ENCODE measurements around the gene RGSL1.

The RGSL1 gene

DNA sequence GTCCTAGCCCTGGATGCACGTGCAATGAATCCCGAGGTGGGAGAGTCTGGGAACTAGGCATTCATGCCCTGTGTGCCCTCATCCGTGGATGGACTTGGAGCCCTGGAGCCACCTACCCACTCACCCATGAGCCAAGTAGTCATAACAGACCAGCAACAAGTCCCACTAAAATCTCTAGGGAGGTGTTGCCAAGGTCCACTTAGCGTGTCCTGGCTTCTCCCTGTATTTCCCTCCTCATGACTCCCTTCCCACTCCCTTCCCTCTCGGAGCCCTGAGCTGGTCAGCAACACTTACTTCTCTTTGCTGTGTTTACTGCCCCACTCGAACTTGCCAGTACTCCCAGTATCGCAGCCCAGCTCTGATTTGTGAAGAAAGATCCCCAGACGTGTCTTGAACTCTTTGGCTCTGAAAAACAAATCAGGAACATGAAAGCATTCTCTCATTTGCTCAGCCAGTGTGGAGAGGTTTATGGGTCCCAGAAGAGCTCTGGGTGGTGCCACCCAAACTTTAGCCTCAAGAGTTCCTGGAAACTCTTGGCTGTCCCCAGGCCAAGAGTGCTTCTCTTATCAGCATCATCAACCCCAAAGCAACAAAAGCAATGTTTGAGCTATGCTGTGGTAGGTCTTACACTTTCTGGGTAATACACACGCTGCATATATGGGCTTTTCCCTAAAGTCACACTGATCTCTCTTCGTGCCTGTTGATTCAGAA is 153.1 kb downstream of the RGSL1 start:
- TF ChIP-seq TAF1 (IDR thresholded peaks at IDR 0.05; ENCODE audit: borderline replicate concordance, insufficient read depth, low read length) = no peak
- TF ChIP-seq, protein P1, sequence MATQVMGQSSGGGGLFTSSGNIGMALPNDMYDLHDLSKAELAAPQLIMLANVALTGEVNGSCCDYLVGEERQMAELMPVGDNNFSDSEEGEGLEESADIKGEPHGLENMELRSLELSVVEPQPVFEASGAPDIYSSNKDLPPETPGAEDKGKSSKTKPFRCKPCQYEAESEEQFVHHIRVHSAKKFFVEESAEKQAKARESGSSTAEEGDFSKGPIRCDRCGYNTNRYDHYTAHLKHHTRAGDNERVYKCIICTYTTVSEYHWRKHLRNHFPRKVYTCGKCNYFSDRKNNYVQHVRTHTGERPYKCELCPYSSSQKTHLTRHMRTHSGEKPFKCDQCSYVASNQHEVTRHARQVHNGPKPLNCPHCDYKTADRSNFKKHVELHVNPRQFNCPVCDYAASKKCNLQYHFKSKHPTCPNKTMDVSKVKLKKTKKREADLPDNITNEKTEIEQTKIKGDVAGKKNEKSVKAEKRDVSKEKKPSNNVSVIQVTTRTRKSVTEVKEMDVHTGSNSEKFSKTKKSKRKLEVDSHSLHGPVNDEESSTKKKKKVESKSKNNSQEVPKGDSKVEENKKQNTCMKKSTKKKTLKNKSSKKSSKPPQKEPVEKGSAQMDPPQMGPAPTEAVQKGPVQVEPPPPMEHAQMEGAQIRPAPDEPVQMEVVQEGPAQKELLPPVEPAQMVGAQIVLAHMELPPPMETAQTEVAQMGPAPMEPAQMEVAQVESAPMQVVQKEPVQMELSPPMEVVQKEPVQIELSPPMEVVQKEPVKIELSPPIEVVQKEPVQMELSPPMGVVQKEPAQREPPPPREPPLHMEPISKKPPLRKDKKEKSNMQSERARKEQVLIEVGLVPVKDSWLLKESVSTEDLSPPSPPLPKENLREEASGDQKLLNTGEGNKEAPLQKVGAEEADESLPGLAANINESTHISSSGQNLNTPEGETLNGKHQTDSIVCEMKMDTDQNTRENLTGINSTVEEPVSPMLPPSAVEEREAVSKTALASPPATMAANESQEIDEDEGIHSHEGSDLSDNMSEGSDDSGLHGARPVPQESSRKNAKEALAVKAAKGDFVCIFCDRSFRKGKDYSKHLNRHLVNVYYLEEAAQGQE (IDR thresholded peaks at IDR 0.05; ENCODE audit: insufficient read depth in 1 of 2, low read depth in 2 of 2, low read length in 2 of 2) = no peak
- no peak for TF ChIP-seq FOXP2 (optimal IDR thresholded peaks at IDR 0.05; ENCODE audit: borderline replicate concordance, extremely low read depth, extremely low read length, insufficient read depth)
- TF ChIP-seq POLR2AphosphoS5 (IDR thresholded peaks at IDR 0.05; ENCODE audit: low read depth, low read length) = no peak
- TF ChIP-seq SIN3A (IDR thresholded peaks at IDR 0.05; ENCODE audit: borderline replicate concordance, insufficient read depth, low read length) = no peak

DNA sequence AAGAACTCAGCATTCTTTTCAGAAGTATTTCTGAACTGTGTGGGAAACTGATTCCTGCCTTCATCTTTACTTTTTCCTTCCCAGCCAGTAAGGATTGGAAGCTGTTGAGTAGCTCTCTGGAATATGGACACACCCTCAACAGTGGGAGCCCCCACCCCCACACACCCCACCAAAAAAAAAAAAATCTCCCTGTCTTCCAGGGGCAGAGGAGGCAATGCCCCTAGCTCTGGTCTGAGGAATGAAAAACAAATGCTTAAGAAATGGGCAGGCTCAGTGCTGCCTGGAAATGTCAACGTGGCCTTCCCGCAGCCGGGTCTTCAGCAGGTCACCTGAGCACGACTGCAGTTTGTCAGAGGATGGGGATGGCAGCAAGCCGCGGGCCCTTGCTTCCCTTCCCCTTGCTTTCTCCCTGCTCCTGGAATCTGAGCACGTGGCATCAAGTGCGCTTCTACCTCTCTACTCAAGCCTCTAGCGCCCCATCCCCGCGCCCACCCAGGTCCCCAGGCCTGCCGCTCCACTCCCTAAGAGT is 153.8 kb downstream of the RGSL1 start:
- TF ChIP-seq, protein P1 (IDR thresholded peaks at IDR 0.05; ENCODE audit: insufficient read depth in 1 of 2, low read depth in 2 of 2, low read length in 2 of 2) = no peak
- no peak for TF ChIP-seq FOXP2 (optimal IDR thresholded peaks at IDR 0.05; ENCODE audit: borderline replicate concordance, extremely low read depth, extremely low read length, insufficient read depth)
- TF ChIP-seq SIN3A (IDR thresholded peaks at IDR 0.05; ENCODE audit: borderline replicate concordance, insufficient read depth, low read length) = no peak
- no peak for TF ChIP-seq TAF1 (IDR thresholded peaks at IDR 0.05; ENCODE audit: borderline replicate concordance, insufficient read depth, low read length)
- TF ChIP-seq POLR2AphosphoS5 (IDR thresholded peaks at IDR 0.05; ENCODE audit: low read depth, low read length) = no peak

DNA sequence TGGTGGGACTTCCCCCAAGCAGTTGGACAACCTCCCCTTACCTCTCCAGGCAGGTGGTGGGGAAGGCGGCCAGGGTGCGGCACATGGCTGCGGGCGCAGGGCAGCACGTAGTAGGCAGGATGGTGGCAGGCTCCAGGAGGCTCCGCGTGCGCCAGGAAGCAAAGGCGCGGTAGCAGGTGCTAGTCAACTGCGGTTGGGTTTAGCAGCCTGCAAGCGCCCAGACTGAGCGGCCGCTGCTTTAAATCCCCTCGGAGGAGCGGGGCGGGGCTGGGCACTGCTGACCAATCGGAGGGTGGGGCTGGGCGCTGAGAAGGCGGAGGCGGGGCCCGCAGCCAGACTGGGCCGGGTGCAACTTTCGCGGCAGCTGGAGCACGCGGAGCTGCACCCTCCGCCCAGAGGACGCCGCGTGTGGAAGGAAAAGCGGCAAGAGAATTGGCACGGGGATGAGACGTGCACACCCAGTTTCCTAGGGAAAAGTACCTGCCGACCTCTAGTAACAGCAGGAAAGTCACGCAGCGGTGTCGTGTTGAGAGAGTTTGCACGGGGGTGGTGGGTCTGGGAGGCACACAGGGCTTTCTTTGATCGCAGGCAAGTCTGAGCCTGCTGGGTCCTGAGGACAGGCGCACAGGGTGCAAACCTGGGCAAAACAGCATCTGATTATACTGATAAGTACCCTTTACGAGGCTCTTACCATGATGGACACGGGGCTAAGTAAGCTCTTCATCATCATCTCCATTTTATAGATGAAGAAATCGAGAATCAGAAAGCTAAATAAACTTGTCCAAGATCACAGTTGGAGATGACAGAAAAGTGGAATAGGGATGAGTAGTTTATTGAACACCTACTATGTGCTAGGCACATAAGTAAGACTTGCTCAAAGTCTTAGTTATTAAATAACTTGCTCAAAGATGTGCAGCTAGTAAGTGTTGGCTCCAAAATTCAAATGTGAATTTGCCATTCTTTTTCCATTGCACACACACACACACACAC is 154.5 kb downstream of the RGSL1 start, which contains the start of gene RGS16:
TSS of gene RGS16 (minus strand) at position 215 of the 990 bp plus-strand sequence. CDS start at position 85, 130 bp downstream.
- no peak for TF ChIP-seq POLR2AphosphoS5 (IDR thresholded peaks at IDR 0.05; ENCODE audit: low read depth, low read length)
- TF ChIP-seq FOXP2 (optimal IDR thresholded peaks at IDR 0.05; ENCODE audit: borderline replicate concordance, extremely low read depth, extremely low read length, insufficient read depth) = no peak
- no peak for TF ChIP-seq SIN3A (IDR thresholded peaks at IDR 0.05; ENCODE audit: borderline replicate concordance, insufficient read depth, low read length)
- TF ChIP-seq, protein P1 (IDR thresholded peaks at IDR 0.05; ENCODE audit: insufficient read depth in 1 of 2, low read depth in 2 of 2, low read length in 2 of 2) = no peak
- no peak for TF ChIP-seq TAF1 (IDR thresholded peaks at IDR 0.05; ENCODE audit: borderline replicate concordance, insufficient read depth, low read length)

DNA sequence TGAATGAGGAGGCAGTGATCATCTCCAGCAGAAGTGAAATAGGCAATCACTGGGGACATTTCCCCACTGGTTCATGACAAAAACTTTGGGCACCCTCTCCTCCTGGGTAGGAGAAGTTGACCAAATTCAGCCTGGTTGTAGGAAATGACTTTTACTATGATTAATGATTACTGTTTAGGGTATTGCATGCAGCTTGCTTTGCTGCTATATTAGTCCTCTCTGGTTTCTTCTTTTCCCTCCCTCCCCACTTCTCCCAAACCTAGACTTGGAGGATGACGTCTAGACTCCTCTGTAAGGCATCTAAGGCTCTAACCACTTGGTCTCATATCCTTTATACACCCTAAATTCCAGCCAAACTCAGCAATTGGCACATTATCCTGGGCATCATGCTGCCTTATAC is 157.6 kb downstream of the RGSL1 start:
- TF ChIP-seq POLR2AphosphoS5 (IDR thresholded peaks at IDR 0.05; ENCODE audit: low read depth, low read length) (no peak), FOXP2 (optimal IDR thresholded peaks at IDR 0.05; ENCODE audit: borderline replicate concordance, extremely low read depth, extremely low read length, insufficient read depth) (no peak), SIN3A (IDR thresholded peaks at IDR 0.05; ENCODE audit: borderline replicate concordance, insufficient read depth, low read length) (no peak), TAF1 (IDR thresholded peaks at IDR 0.05; ENCODE audit: borderline replicate concordance, insufficient read depth, low read length) (no peak)
- TF ChIP-seq, protein P1 (IDR thresholded peaks at IDR 0.05; ENCODE audit: insufficient read depth in 1 of 2, low read depth in 2 of 2, low read length in 2 of 2) = no peak
